SU-DHL-6 (cell line): ENCODE data around the gene PXN.

Experiments
- H2AFZ ChIP-seq: fragments of 200-600 bp; sonication (generic); 2 replicates; pipeline ENCODE4 v1.6.1; 2014; ENCODE audit warnings: low read depth, mild to moderate bottlenecking, moderate library complexity, mixed read lengths, antibody characterized with exemption, low read length; ENCODE audit not compliant: severe bottlenecking
- H3F3A ChIP-seq: fragments of 200-600 bp; shearing (Covaris generic); 2 replicates; pipeline ENCODE4 v1.6.0; 2016; ENCODE audit warnings: antibody characterized with exemption, mild to moderate bottlenecking; ENCODE audit not compliant: insufficient read depth
- H3K27ac ChIP-seq: fragments of 200-600 bp; sonication (generic); 2 replicates; pipeline ENCODE4 v1.5.1; 2016; ENCODE audit warnings: low read depth, mild to moderate bottlenecking, low read length, moderate library complexity, mixed read lengths
- H3K27me3 ChIP-seq: fragments of 200-600 bp; sonication (generic), shearing (Covaris generic); 2 replicates; pipeline ENCODE4 v1.6.0; 2014; ENCODE audit warnings: mild to moderate bottlenecking, low read length
- H3K36me3 ChIP-seq: fragments of 200-600 bp; sonication (generic); 2 replicates; pipeline ENCODE4 v1.6.1; 2014; ENCODE audit warnings: mild to moderate bottlenecking, low read length, mixed read lengths
- H3K4me2 ChIP-seq: fragments of 300-600, 200-600 bp; shearing (Covaris generic), sonication (generic); 2 replicates; pipeline ENCODE4 v1.6.0; 2014; ENCODE audit warnings: low read length, low read depth, mild to moderate bottlenecking; ENCODE audit not compliant: poor library complexity, severe bottlenecking
- H3K4me3 ChIP-seq: fragments of 200-600 bp; sonication (generic); 2 replicates; pipeline ENCODE4 v1.5.1; 2014; ENCODE audit warnings: antibody characterized with exemption, low read length, mild to moderate bottlenecking, mixed read lengths; ENCODE audit not compliant: insufficient read depth, poor library complexity, severe bottlenecking
- H3K79me2 ChIP-seq: fragments of 200-600 bp; sonication (generic); 2 replicates; pipeline ENCODE4 v1.6.1; 2014; ENCODE audit warnings: mild to moderate bottlenecking, low read length, moderate library complexity; ENCODE audit not compliant: insufficient read depth
- H3K9ac ChIP-seq: fragments of 200-600 bp; sonication (generic); 2 replicates; pipeline ENCODE4 v1.7.0; 2014; ENCODE audit warnings: mild to moderate bottlenecking, low read length
- H3K9me2 ChIP-seq: fragments of 200-600 bp; sonication (generic); replicated peaks from 2 replicates; pipeline ENCODE4 v1.6.1; 2014; ENCODE audit warnings: low read length; ENCODE audit not compliant: insufficient read depth
- H3K9me3 ChIP-seq: fragments of 200-600 bp; sonication (generic); 2 replicates; pipeline ENCODE4 v1.6.1; 2014; ENCODE audit warnings: low read length, mixed read lengths; ENCODE audit not compliant: insufficient read depth
- H4K20me1 ChIP-seq: fragments of 200-600 bp; sonication (generic); 2 replicates; pipeline ENCODE4 v1.6.1; 2014; ENCODE audit warnings: low read depth, mild to moderate bottlenecking, antibody characterized with exemption, low read length, moderate library complexity, mixed read lengths
- CTCF ChIP-seq: fragments of 200-600 bp; sonication (generic); IDR thresholded peaks from one replicate; pipeline ENCODE4 v1.5.1; 2017; ENCODE audit warnings: antibody characterized with exemption, mild to moderate bottlenecking, low read length, moderate library complexity; ENCODE audit not compliant: insufficient read depth, poor library complexity, severe bottlenecking
- EZH2phosphoT487 ChIP-seq: fragments of 200-600 bp; sonication (generic), shearing (Covaris generic); conservative IDR thresholded peaks from 2 replicates; pipeline ENCODE4 v1.6.1; 2018; ENCODE audit warnings: mild to moderate bottlenecking, antibody characterized with exemption, low read length, moderate library complexity, mixed read lengths

The PXN gene

DNA sequence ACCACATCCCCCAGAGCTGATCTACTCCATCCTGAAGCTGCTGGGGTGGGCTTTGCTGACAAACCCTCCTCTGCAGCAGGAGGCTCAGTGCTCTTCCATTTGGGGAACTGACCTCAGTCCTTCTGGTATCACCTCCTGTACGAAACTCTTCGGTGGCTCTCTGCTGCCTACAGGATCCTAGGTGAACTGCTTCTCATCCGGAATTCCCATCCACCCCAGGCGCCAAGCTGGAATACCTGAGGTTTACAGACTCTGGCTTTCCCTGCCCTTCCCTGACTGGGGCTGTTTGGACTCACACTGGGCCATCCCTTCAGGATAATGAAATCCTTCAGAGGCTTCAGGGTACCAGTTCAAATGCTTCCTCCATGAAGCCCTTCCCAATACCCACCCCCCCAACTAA, 97.2 kb downstream of the PXN start:
- peaks cover 9% of the 10 kb centered on the region; the same call in 1 of the 2 replicates for H3K36me3 ChIP-seq
- peaks cover 37% of the 10 kb centered on the region for H3F3A ChIP-seq

GRCh38 chr12:120167529-120168095, 97.9 kb downstream of the PXN start:
- peaks cover 37% of the 10 kb centered on the region for H3F3A ChIP-seq
- peaks cover 7% of the 10 kb centered on the region; the same call in 1 of the 2 replicates for H3K36me3 ChIP-seq
- no peak overlapping the region for H2AFZ ChIP-seq
- H3K9ac ChIP-seq = no peak overlapping the region
- H3K9me3 ChIP-seq = no peaks in the 10 kb centered on the region
- H3K27me3 ChIP-seq = no peaks in the 10 kb centered on the region
- H3K9me2 ChIP-seq = no peaks in the 10 kb centered on the region
- H3K4me3 ChIP-seq = no peak overlapping the region
- peak overlapping the region; percentile 44 for H3K4me2 ChIP-seq
- no peaks in the 10 kb centered on the region for H3K79me2 ChIP-seq
- TF ChIP-seq CTCF (no peak), EZH2phosphoT487 (no peak)
- no peaks in the 10 kb centered on the region for H4K20me1 ChIP-seq
- peak overlapping the region; percentile 94 for H3K27ac ChIP-seq

More for the DNA sequence above, 97.2 kb downstream of the PXN start:
- Histone ChIP-seq H3K27me3 (no peaks in the 10 kb centered on the region), H3K9me3 (no peaks in the 10 kb centered on the region), H3K4me3 (no peak overlapping the region), H2AFZ (no peak overlapping the region), H3K9ac (no peak overlapping the region), H3K27ac (peak overlapping the region; percentile 94; the same call in 1 of the 2 replicates), H3K9me2 (no peaks in the 10 kb centered on the region), H3K4me2 (no peak overlapping the region), H4K20me1 (no peaks in the 10 kb centered on the region), H3K79me2 (no peaks in the 10 kb centered on the region)
- no peak for TF ChIP-seq CTCF
- TF ChIP-seq EZH2phosphoT487 = no peak

GRCh38 chr12:120164293-120164692, 101.2 kb downstream of the PXN start:
- H3K79me2 ChIP-seq = no peaks in the 10 kb centered on the region
- no peak overlapping the region for H3K4me2 ChIP-seq
- no peaks in the 10 kb centered on the region for H4K20me1 ChIP-seq
- H3F3A ChIP-seq = peaks cover 31% of the 10 kb centered on the region
- H2AFZ ChIP-seq = no peak overlapping the region
- peaks cover 9% of the 10 kb centered on the region; the same call in 1 of the 2 replicates for H3K36me3 ChIP-seq
- H3K27ac ChIP-seq = peak overlapping the region; percentile 94
- no peaks in the 10 kb centered on the region for H3K27me3 ChIP-seq
- no peak overlapping the region for H3K4me3 ChIP-seq
- TF ChIP-seq CTCF = no peak
- no peak for TF ChIP-seq EZH2phosphoT487
- H3K9ac ChIP-seq = no peak overlapping the region
- no peaks in the 10 kb centered on the region for H3K9me2 ChIP-seq
- H3K9me3 ChIP-seq = no peaks in the 10 kb centered on the region
